Measurements from ENCODE around the gene TOP3B. TPM values are rescaled to one million over a fixed set of nuclear protein-coding genes. Genes with fewer than 3 reads are reported as not detected.

The TOP3B gene
- total RNA-seq, 4 donors from 2014 or later: 8.9 to 24.9 (median 18.6) TPM

GRCh38 chr22:22026157-22026831 is 43.7 kb upstream of the TOP3B start:
- TF ChIP-seq EP300 (IDR thresholded peaks at IDR 0.05) (no peak), POLR2A (IDR thresholded peaks at IDR 0.05) (no peak), POLR2AphosphoS5 (IDR thresholded peaks at IDR 0.05) (no peak)
- TF ChIP-seq, protein P1, sequence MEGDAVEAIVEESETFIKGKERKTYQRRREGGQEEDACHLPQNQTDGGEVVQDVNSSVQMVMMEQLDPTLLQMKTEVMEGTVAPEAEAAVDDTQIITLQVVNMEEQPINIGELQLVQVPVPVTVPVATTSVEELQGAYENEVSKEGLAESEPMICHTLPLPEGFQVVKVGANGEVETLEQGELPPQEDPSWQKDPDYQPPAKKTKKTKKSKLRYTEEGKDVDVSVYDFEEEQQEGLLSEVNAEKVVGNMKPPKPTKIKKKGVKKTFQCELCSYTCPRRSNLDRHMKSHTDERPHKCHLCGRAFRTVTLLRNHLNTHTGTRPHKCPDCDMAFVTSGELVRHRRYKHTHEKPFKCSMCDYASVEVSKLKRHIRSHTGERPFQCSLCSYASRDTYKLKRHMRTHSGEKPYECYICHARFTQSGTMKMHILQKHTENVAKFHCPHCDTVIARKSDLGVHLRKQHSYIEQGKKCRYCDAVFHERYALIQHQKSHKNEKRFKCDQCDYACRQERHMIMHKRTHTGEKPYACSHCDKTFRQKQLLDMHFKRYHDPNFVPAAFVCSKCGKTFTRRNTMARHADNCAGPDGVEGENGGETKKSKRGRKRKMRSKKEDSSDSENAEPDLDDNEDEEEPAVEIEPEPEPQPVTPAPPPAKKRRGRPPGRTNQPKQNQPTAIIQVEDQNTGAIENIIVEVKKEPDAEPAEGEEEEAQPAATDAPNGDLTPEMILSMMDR (IDR thresholded peaks at IDR 0.05): no peak
- H3K4me3 ChIP-seq: no peak overlapping the region
- peaks cover 0 to 9% (median 4%) of the 10 kb centered on the region in 3 donors for H3K4me1 ChIP-seq
- ATAC-seq: no peak
- H3K27ac ChIP-seq: no peak overlapping the region
- WGBS, 2 donors (ENCODE audit: low coverage in 1 of 2): 59 to 80% methylated on average over 5 of the region's 13 CpGs
- H3K9me3 ChIP-seq: no peaks in the 10 kb centered on the region
- H3K27me3 ChIP-seq: peaks cover 4% of the 10 kb centered on the region
- no peaks in the 10 kb centered on the region for H3K36me3 ChIP-seq

DNA sequence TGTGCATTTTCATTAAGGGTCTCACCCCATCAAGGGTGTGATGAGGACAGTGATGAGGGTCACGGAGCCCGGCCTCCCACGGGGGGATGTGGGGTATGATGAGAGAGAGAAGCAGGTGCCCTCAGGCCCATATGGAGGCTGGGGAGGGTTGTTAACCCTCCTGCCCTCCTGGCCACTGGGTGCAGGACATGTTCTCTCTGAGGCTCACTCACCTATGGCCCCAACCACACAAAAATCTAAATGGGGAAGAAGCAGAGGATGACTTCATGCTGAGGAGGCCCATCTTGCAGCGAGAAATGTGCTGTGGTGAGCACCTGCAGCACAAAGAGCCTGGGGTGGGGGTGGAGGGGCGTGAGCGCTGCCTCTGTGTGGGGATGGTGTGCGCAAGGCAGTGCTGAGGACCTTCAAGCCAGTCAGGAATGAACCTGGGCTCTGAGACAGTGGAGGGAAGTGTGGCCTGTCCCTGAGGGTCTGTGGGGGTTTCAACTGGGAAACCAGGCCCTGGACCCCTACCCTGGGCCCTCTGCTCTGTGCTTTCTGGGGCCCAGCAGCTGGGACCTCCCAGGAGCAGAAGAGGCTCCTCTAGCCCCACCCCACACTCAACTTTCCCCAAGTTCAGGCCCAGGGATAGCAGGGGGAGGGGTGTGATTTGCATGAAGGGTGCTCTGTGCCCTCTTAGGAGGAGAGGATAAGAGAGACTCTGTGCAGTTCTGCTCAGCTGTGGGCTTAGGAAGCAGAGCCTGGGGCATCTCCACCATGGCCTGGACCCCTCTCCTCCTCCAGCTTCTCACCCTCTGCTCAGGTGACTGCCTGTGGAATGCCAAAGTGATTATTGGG is 43.0 kb upstream of the TOP3B start:
- Histone ChIP-seq H3K9me3 (no peaks in the 10 kb centered on the region), H3K4me1 (peaks cover 0 to 1% (median under 1%) of the 10 kb centered on the region in 3 donors), H3K27ac (no peak overlapping the region), H3K27me3 (peaks cover 2% of the 10 kb centered on the region), H3K4me3 (no peak overlapping the region), H3K36me3 (no peaks in the 10 kb centered on the region)
- 87 to 91% methylated on average over 5 of the region's 7 CpGs for WGBS, 2 donors (ENCODE audit: low coverage in 1 of 2)
- TF ChIP-seq POLR2A (IDR thresholded peaks at IDR 0.05) (no peak), EP300 (IDR thresholded peaks at IDR 0.05) (no peak), POLR2AphosphoS5 (IDR thresholded peaks at IDR 0.05) (no peak)
- TF ChIP-seq, protein P1 (IDR thresholded peaks at IDR 0.05): no peak
- no peak for ATAC-seq

- no peaks in the 10 kb centered on the region for H3K27me3 ChIP-seq
- no peaks in the 10 kb centered on the region for H3K9me3 ChIP-seq
- H3K4me3 ChIP-seq: no peak overlapping the region
- no peak for TF ChIP-seq POLR2A (IDR thresholded peaks at IDR 0.05)
- TF ChIP-seq, protein P1 (IDR thresholded peaks at IDR 0.05): no peak
- H3K4me1 ChIP-seq: no peaks in the 10 kb centered on the region
- WGBS, 2 donors (ENCODE audit: low coverage in 1 of 2): 90 to 96% methylated on average over 2 to 10 of the region's 10 CpGs
- ATAC-seq: no peak
- H3K36me3 ChIP-seq: no peaks in the 10 kb centered on the region
- H3K27ac ChIP-seq: no peak overlapping the region
These were observed 41.9 kb upstream of the TOP3B start for GRCh38 chr22:22024440-22024839.

DNA sequence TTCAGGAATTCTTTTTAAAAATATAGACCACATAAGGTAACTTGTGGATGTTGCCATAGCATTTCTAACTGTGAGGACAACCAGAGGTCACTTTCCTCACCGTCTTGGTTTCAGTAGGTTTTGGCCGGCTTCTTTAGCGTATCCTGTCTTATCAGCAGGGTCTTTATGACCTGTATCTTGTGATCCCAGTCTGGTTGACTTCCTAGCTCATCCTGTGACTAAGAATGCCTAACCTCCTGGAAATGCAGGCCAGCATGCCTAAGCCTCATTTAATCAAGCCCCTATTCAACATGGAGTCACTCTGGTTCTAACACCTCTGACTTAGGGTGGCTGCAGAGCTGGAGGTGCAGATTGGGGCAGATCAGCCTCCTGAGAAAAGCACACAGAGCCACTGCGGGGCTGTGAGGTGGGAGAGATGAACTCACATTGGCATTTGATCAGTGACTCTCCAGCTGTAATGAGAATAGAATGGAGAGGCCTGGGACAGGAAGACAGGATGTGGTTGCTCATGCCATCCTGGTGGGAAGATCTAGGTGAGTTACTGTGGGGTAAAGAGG is 41.1 kb upstream of the TOP3B start:
- TF ChIP-seq, protein P1 (IDR thresholded peaks at IDR 0.05): no peak
- Histone ChIP-seq H3K4me3 (no peak overlapping the region), H3K27me3 (peaks cover 7% of the 10 kb centered on the region), H3K27ac (no peak overlapping the region), H3K9me3 (no peaks in the 10 kb centered on the region), H3K4me1 (no peaks in the 10 kb centered on the region), H3K36me3 (no peaks in the 10 kb centered on the region)
- 79 to 89% methylated on average over 3 to 4 of the region's 4 CpGs for WGBS, 2 donors (ENCODE audit: low coverage in 1 of 2)
- no peak for ATAC-seq
